Cortex of kidney (tissue), 1 donor: ENCODE data around the gene CFAP77.
"Not testable (repeated sequence)": the region's sequence is repeated elsewhere in the genome, so short reads cannot be mapped to it uniquely, and the experiment has no call there.

Experiments
- DNase-seq: peaks from one replicate; lab custom pipeline; 2025; lab: John Stamatoyannopoulos, UW

The CFAP77 gene

GRCh38 chr9:132409828-132410528 lies at the start of gene CFAP77:
Gene CFAP77, plus strand, starts transcription at chr9:132410211. Its CDS starts 61 bp downstream, at chr9:132410272.
- no peak for DNase-seq

GRCh38 chr9:132364068-132364467 lies 45.9 kb upstream of the CFAP77 start:
- DNase-seq: no peak

- DNase-seq: no peak
These were observed 44.0 kb upstream of the CFAP77 start for GRCh38 chr9:132365986-132366385.

- DNase-seq: no peak
These were observed 43.5 kb upstream of the CFAP77 start for GRCh38 chr9:132366481-132366880.

- DNase-seq: no peak
These were observed 42.2 kb upstream of the CFAP77 start for GRCh38 chr9:132367613-132368313.

- DNase-seq: no peak
These were observed 40.6 kb upstream of the CFAP77 start for GRCh38 chr9:132369421-132369820.

- no peak for DNase-seq
These were observed 39.4 kb upstream of the CFAP77 start for GRCh38 chr9:132370592-132370991.

- DNase-seq: no peak
These were observed 37.6 kb upstream of the CFAP77 start for GRCh38 chr9:132372177-132373095.

GRCh38 chr9:132377769-132378168 lies 32.2 kb upstream of the CFAP77 start:
- DNase-seq: not testable (repeated sequence)

- not testable (repeated sequence) for DNase-seq
These were observed 31.6 kb upstream of the CFAP77 start for GRCh38 chr9:132378416-132378815.

- no peak for DNase-seq
These were observed 28.0 kb upstream of the CFAP77 start for GRCh38 chr9:132381966-132382541.

- no peak for DNase-seq
These were observed 26.5 kb upstream of the CFAP77 start for GRCh38 chr9:132383462-132383883.

GRCh38 chr9:132384376-132384775 lies 25.6 kb upstream of the CFAP77 start:
- no peak for DNase-seq

GRCh38 chr9:132387133-132387532 lies 22.9 kb upstream of the CFAP77 start:
- DNase-seq: no peak

- DNase-seq: no peak
These were observed 19.0 kb upstream of the CFAP77 start for GRCh38 chr9:132390966-132391365.

- no peak for DNase-seq
These were observed 18.6 kb upstream of the CFAP77 start for GRCh38 chr9:132391449-132391848.

- no peak for DNase-seq
These were observed 14.5 kb upstream of the CFAP77 start for GRCh38 chr9:132395560-132395959.

- no peak for DNase-seq
These were observed 8.2 kb upstream of the CFAP77 start for GRCh38 chr9:132401824-132402223.

GRCh38 chr9:132404228-132404881 lies 5.7 kb upstream of the CFAP77 start:
- DNase-seq: no peak

- no peak for DNase-seq
These were observed 3.4 kb upstream of the CFAP77 start, which contains the start of gene TTF1 for GRCh38 chr9:132406554-132407122. Gene TTF1, minus strand, starts transcription at chr9:132406840. Its CDS starts 4,019 bp downstream, at chr9:132402821.

- no peak for DNase-seq
These were observed 2.8 kb upstream of the CFAP77 start for GRCh38 chr9:132407196-132407595.
